Muscle of arm (tissue), 12 donors: ENCODE measurements around the gene CPXM1. TPM values are rescaled to one million over a fixed set of nuclear protein-coding genes. Genes with fewer than 3 reads are reported as not detected.

Source experiments
- DNase-seq: peaks from one replicate; pipeline ENCODE4 v3.0.0-alpha.2; 2013
- polyA plus RNA-seq, 12 donors: library from polyadenylated mRNA; unstranded; fragments of 120-200 nt; gene quantifications; one replicate each; pipeline ENCODE4 v1.2.1, GENCODE V29; 2013; ENCODE audit not compliant: insufficient read length in 12 of 12

CPXM1 gene
- polyA plus RNA-seq, 12 donors, result 30.8 to 71.4 (median 47.1) TPM; not detected in 1

- no peak for DNase-seq
Observed at GRCh38 chr20:2804852-2805688, 4.6 kb upstream of the CPXM1 start.

- no peak for DNase-seq
Observed at GRCh38 chr20:2804041-2804828, 3.8 kb upstream of the CPXM1 start.

- DNase-seq, result no peak
Observed at GRCh38 chr20:2801286-2801728, 880 bp upstream of the CPXM1 start.

DNA sequence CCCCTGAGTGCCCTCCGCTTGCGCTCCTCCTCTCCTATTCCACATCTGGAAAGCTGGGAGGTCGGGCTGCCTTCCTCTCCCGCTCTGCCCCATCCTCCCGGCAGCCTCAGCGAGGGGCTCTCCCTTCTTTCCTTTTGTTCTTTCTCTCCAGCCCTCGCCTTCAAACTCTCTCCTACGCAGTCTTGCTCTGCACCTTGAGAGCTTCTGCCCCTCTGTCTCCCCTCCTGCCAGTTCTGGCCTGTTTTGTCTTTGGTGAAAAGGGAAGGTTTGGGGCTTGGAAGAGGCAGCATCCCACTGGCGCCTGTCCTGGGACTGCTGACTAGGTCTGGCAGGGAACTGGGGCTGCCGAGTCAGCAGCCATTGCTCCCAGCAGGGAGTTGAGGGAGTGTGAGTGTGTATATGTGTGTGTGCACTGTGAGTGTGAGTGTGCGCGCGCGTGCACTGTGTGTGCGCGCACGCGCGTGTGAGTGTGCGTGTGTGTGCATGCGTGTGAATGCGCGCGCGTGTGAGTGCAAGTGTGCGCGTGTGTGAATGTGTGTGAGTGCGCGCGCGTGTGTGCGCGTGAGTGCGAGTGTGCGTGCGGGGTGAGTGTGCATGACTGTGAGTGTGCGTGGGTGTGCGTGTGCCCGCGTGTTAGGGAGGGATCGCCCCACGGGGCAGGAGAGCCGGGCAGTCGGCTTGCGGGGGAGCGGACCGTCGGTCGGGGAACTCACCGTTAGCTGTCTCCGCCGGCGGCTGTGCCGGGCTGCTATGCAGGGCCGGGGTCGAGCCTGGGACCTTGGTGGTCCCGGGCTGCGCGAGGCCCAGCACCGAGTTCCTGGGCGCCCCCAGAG, 523 bp downstream of the CPXM1 start:
- DNase-seq, result no peak

- no peak for DNase-seq
Observed at GRCh38 chr20:2799271-2799670, 1.2 kb downstream of the CPXM1 start.

- no peak for DNase-seq
Observed at GRCh38 chr20:2798814-2799213, 1.6 kb downstream of the CPXM1 start.

GRCh38 chr20:2798095-2798805, 2.2 kb downstream of the CPXM1 start:
- no peak for DNase-seq

- DNase-seq, result no peak
Observed at GRCh38 chr20:2797136-2797983, 3.1 kb downstream of the CPXM1 start.

GRCh38 chr20:2796011-2796660, 4.3 kb downstream of the CPXM1 start:
- no peak for DNase-seq

DNA sequence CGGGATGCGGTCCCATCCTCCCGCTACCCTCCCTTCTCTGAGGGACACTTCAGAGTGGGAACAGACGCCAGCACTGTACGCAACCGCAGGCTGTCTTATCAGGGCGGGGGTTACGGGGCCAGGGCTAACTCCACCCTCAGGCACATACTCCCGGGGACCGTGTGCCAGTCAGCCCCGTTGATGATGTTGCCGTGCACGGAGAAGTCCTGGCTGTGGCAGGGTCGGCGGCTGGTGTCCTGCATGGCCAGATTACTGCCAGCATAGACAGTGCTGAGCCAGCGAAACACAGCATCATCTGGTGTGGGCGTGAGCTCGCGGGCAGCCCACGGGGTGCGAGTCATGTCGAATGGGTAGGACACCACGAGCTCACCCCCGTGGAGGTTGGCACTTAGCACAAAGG, 5.0 kb downstream of the CPXM1 start:
- no peak for DNase-seq

DNA sequence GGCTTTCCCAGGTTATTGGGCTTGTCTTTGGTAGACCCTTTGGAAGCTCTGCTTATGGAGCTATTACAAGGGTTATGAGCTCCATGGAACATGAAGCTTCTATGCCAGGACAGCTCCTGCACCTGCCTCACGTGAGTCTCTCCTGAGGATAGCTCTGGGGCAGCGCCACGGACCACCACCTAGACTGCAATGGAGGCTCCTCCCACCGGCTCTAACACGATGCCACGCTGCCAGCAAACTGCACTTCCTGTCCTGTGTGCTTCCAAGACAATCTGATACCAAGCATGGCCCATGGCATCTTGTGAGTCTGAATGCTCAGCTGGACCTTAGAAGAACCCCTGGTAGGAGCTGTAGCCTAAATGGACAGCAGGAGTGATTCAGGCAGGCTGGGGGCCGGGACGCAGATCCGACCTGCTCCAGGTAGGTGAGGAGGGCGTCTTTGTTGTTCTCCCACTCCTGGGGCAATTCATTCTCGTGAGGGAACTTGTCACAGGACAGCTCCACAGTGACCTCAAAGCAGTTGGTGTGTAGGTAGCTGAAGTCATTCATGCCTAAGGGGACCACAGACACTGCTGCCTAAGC, 5.5 kb downstream of the CPXM1 start:
- DNase-seq, result no peak

- DNase-seq, result no peak
Observed at GRCh38 chr20:2794202-2794748, 6.2 kb downstream of the CPXM1 start.

- no peak for DNase-seq
Observed at GRCh38 chr20:2793471-2793870, 7.0 kb downstream of the CPXM1 start.

GRCh38 chr20:2783908-2784566, 16.4 kb downstream of the CPXM1 start:
- no peak for DNase-seq

GRCh38 chr20:2780948-2781347, 19.5 kb downstream of the CPXM1 start:
- DNase-seq, result no peak

DNA sequence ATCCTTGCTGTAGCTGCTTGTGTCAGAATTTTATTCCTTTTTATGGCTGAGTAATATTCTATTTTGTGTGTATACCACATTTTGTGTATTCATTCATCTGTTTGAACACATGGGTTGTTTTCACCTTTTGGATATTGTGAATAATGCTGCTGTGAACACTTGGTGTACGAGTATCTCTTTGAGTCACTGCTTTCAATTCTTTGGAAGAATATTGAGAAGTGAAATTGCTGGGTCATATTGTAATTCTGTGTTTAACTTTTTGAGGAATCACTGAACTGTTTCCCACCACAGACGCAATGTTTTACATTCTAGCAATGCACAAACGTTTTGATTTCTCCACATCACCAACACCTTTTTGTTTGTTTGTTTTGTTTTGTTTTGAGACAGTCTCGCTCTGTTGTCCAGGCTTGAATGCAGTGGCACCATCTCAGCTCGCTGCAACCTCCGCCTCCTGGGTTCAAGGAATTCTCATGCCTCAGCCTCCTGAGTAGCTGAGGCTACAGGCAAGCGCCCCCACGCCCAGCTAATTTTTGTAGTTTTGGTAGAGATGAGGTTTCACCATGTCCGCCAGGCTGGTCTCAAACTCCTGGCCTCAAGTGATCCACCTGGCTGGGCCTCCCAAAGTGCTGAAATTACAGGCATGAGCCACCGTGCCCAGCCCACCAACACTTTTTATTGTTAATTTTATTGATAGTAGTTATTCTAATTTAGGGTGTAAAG, 21.7 kb downstream of the CPXM1 start:
- no peak for DNase-seq

- DNase-seq, result no peak
Observed at GRCh38 chr20:2775139-2775538, 25.3 kb downstream of the CPXM1 start.

DNA sequence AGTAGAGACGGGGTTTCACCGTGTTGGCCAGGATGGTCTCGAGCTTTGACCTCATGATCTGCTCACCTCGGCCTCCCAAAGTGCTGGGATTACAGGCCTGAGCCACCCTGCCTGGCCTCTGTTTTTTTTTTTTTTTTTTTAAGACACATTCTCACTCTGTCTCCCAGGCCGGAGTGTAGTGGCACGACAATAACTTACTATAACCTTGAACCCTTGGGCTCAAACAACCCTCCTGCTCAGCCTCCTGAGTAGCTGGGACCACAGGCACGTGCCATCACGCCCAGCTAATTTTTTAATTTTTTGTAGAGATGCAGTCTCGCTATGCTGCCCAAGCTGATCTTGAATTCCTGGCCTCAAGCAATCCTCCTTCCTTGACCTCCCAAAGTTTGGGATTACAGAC, 26.6 kb downstream of the CPXM1 start:
- DNase-seq, result no peak
